Measurements from ENCODE around the gene DCN. TPM values are rescaled to one million over a fixed set of nuclear protein-coding genes. Genes with fewer than 3 reads are reported as not detected.
A peak's percentile ranks its signal among the peaks of the same experiment; 100 is the strongest.

Gene DCN
- total RNA-seq, 1 experiment from 2014 or later, result 0.32 TPM

DNA sequence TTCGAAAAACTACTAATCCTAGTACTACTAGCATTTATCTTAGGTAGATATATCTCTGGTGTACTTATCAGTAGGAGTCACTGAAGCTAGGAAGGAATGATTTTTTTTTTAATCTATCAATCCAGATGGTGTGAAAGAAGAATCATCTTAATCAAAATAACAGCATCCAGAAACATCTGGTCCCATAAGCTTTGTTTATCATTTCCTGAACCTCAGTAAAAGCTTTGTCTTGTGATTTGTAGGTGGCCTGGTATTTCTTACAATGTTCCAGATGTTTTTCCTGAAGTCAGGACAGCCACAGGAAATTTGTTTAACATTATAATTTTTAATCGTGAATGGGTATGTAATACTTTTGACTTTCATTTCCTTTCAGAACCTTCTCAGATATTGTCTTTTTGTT, 43.3 kb downstream of the DCN start:
- DNase-seq, result no peak
- H3K9me3 ChIP-seq (replicated peaks), result no peaks in the 10 kb centered on the region; the same call in 1 of the 2 replicates
- no peak overlapping the region for H3K27ac ChIP-seq
- H3K27me3 ChIP-seq, result no peaks in the 10 kb centered on the region
- H3K4me3 ChIP-seq, result no peak overlapping the region
- H3K36me3 ChIP-seq, result no peaks in the 10 kb centered on the region
- peaks cover 21% of the 10 kb centered on the region for H3K4me1 ChIP-seq

DNA sequence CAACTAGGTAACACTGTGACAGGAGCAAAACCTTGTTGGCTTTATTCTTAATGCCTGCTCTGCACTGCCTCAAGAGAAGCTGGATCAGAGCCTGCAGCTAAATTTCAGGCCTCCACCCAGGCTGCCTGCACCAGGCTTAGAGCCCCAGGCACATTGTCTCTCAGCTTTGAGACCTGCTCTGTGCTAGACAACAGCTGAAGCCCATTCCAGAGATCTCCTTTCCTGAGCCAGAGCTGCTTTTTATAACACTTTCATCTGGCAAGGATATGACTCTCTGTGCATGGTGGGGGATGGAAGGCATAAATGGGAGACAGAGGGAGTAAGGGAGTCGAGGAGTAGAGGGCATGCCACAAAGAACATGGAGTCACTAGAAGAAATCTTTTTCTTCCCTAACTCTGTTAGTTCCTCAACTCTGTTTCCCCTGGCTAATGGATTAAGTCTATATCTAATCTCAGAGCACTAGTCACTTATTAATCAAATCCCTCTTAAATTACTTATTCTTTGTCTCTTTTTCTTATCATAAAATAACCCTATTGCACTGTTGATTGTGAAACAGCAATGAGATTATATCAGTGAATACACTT, 44.2 kb downstream of the DCN start:
- no peaks in the 10 kb centered on the region; the same call in 1 of the 2 replicates for H3K9me3 ChIP-seq (replicated peaks)
- DNase-seq, result peak; percentile 60 to 77
- no peak overlapping the region for H3K4me3 ChIP-seq
- no peak overlapping the region for H3K27ac ChIP-seq
- H3K36me3 ChIP-seq, result no peaks in the 10 kb centered on the region
- no peaks in the 10 kb centered on the region for H3K27me3 ChIP-seq
- H3K4me1 ChIP-seq, result peaks cover 21% of the 10 kb centered on the region

DNA sequence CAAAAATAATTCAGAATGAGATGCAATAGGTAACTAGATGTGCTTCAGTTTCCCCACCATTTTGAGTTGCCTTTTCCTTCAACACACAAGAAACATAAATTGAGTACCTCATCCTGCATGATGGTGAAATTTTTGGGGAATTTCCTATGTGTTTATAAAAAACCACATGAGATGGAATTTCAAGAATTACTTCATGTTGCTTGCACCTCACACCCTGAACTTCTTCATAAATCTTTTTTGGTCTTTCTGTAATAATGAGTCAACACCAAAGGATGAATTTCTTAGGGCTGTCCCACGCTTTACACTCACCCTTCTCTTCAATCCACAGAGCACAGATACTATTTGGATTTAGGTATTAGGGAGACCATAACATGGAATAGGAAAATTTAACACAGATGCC, 48.7 kb downstream of the DCN start:
- no peaks in the 10 kb centered on the region for H3K27me3 ChIP-seq
- no peak for DNase-seq
- H3K9me3 ChIP-seq (replicated peaks), result no peaks in the 10 kb centered on the region; the same call in 1 of the 2 replicates
- peaks cover 9% of the 10 kb centered on the region for H3K4me1 ChIP-seq
- no peaks in the 10 kb centered on the region for H3K36me3 ChIP-seq
- no peak overlapping the region for H3K27ac ChIP-seq
- H3K4me3 ChIP-seq, result no peak overlapping the region

DNA sequence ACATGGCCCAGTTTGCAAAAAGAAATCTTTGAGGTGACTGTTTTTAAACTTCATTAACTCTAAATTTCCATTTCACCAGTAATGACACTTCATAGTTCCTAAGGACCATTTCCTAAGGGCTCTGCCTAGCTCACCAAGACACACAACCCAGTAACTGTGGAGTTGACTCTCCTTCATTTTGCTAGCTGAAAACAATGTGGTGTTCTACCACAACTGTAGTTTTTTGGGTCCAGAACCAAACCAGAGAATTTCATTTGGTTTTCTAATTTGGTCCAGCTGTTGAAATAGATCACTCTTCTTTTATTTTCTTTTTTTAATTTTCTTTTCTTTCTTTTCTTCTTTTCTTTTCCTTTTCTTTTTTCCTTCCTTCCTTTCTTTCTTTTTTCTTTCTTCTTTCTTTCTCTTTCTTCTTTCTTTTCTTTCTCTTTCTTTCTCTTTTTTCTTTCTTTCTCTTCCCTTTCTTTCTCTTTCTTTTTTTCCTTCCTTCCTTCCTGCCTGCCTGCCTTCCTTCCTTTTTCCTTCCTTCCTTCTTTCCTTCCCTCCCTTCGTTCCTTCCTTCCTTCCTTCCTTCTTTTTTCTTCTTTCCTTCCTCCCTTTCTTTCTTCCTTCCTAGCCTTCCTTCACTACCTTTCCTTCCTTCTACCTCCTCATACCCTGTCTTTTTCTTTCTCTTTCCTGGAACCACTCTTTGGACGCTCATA, 52.8 kb downstream of the DCN start:
- Histone ChIP-seq H3K9me3 (replicated peaks) (no peaks in the 10 kb centered on the region), H3K4me1 (no peaks in the 10 kb centered on the region), H3K27ac (no peak overlapping the region), H3K4me3 (no peak overlapping the region), H3K36me3 (no peaks in the 10 kb centered on the region), H3K27me3 (no peaks in the 10 kb centered on the region)
- DNase-seq, result no peak

DNA sequence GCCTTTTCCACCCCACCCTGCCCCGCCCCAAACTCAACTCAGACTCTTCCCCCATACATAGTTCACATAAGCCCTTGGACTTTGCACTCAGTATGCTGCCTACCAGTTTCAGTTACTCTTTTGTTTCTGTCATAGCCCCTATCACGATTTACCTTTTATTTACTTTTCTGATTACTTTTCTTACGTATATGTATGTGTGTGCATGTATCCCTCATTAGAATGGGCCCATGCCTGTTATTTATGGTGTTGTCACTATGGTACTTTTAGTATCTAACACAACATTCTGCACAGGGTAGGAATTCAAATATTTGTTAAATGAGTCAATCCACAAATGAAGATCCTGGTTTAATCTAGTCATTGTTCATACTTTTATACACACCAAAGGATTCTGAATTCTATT, 54.9 kb downstream of the DCN start:
- Histone ChIP-seq H3K4me1 (no peaks in the 10 kb centered on the region), H3K9me3 (replicated peaks) (no peaks in the 10 kb centered on the region), H3K27ac (no peak overlapping the region), H3K4me3 (no peak overlapping the region), H3K27me3 (no peaks in the 10 kb centered on the region), H3K36me3 (no peaks in the 10 kb centered on the region)
- no peak for DNase-seq

DNA sequence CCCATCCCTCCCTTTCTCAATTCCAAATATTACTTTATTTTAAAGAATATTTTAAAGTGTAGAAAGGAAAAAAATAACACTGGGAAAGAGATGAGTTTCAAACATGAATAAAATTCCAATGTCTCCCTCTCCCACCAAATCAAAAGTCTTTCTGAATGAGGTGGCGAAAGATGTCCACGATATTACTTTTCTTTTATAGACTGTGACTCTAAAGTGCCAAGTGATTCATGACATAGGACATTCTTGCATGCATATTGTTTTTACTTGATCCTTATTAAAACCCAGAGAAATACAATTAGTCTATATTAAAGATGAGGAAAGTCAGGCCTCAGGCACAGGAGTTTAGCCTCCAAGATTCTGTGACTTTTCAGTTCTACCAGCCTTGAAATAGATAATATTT, 55.3 kb downstream of the DCN start:
- DNase-seq, result no peak

DNA sequence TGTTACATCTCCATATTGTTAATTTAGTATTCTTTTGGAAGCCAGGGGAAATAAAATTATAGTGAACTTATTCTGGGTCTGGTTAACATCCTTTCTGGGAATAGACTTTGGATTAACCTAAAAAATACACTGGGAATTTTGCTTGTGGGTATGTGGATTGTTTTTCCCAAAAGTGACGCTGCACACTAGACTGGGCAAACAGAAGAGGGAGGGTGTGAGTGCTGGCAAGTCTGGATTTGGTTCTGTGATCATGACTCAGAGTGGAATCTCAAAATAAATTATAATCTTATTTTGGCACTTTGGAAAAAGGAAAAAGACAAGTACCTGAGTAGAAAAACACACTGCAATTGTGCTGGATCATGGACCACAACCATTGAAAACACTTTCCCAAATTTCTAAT, 56.1 kb downstream of the DCN start:
- no peak for DNase-seq
- H3K27ac ChIP-seq, result no peak overlapping the region
- no peak overlapping the region for H3K4me3 ChIP-seq

More for the DNA sequence above, 55.3 kb downstream of the DCN start:
- Histone ChIP-seq H3K9me3 (replicated peaks) (no peaks in the 10 kb centered on the region), H3K36me3 (no peaks in the 10 kb centered on the region), H3K4me3 (no peak overlapping the region), H3K27me3 (no peaks in the 10 kb centered on the region), H3K4me1 (no peaks in the 10 kb centered on the region), H3K27ac (no peak overlapping the region)

DNA sequence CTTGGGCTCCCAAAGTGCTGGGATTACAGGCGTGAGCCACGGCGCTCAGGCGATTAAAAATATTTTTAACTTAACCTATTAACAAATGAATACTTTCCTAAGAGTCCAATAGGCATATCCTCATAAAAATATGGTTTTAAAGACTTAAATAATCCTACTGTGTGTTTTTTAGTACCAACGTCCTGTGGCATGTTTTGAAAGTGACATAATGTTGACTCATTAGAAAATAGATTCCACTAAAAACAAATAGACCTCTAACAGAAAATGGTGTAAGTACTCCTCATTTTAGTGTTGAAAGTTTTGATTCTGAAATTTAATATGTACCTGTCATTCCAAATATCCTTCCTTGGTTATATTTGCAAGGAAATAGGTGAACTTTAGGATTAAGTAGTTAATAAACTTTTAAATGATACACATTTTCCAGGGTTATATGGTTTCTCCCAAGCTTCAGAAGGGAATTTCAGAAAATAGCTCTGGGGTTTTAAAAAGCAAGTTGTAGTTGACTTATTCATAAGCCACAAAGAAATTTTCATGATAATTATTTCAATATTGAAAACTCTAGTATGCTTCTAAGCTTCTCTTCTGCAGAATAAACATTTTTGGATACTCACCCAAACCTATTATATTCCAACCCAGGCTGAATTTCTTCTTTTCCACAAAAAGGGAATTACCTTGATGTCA, 59.2 kb downstream of the DCN start:
- H3K4me3 ChIP-seq, result no peak overlapping the region
- H3K9me3 ChIP-seq (replicated peaks), result no peaks in the 10 kb centered on the region
- no peaks in the 10 kb centered on the region for H3K36me3 ChIP-seq
- H3K27ac ChIP-seq, result no peak overlapping the region
- DNase-seq, result no peak
- H3K27me3 ChIP-seq, result no peaks in the 10 kb centered on the region
- H3K4me1 ChIP-seq, result no peaks in the 10 kb centered on the region

More for the DNA sequence above, 56.1 kb downstream of the DCN start:
- H3K9me3 ChIP-seq (replicated peaks), result no peaks in the 10 kb centered on the region
- H3K4me1 ChIP-seq, result no peaks in the 10 kb centered on the region
- H3K27me3 ChIP-seq, result no peaks in the 10 kb centered on the region
- H3K36me3 ChIP-seq, result no peaks in the 10 kb centered on the region

DNA sequence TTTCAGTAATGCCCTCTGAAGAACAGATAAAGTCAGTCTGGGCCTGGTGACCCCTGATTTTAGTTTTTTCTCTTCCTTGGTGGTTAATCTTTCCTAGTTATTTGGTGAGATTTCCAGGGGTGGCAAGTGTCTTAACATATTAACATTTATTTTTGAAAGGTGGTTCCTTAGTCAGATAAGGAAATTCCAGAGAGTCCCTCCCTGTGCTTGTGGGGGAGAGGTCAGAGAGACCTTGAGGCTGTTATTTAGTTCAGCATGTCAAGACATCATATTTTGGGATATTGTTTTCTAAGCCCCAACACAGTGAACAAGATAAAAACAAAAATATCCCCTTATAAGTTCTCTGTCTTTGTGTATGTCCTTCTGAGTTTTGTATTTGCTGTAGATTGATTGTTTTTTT, 61.8 kb downstream of the DCN start:
- DNase-seq, result no peak
- H3K9me3 ChIP-seq (replicated peaks), result no peaks in the 10 kb centered on the region
- H3K36me3 ChIP-seq, result no peaks in the 10 kb centered on the region
- H3K4me3 ChIP-seq, result no peak overlapping the region
- H3K27me3 ChIP-seq, result no peaks in the 10 kb centered on the region
- H3K27ac ChIP-seq, result no peak overlapping the region
- no peaks in the 10 kb centered on the region for H3K4me1 ChIP-seq

DNA sequence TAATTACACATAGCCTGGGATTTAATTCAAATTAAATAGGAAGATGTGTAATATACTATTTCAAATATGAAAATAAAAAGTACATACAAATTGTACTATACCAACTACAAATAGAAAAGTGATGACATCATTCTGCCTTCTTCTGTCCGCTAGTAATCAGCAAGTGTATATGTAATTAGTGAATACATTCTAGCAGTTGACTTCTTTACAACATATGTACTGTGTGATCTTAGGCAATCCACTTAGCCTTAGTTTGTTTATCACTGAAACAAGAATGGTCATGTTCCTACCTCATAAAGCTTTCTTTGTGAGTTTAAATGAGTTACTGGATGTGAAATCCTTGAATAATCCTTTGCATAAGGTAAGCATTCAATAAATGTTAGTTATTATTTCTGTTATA, 63.5 kb downstream of the DCN start:
- Histone ChIP-seq H3K27me3 (no peaks in the 10 kb centered on the region), H3K4me1 (peaks cover 3% of the 10 kb centered on the region; the same call in 1 of the 2 replicates), H3K27ac (no peak overlapping the region), H3K4me3 (no peak overlapping the region), H3K36me3 (no peaks in the 10 kb centered on the region), H3K9me3 (replicated peaks) (no peaks in the 10 kb centered on the region)
- no peak for DNase-seq

DNA sequence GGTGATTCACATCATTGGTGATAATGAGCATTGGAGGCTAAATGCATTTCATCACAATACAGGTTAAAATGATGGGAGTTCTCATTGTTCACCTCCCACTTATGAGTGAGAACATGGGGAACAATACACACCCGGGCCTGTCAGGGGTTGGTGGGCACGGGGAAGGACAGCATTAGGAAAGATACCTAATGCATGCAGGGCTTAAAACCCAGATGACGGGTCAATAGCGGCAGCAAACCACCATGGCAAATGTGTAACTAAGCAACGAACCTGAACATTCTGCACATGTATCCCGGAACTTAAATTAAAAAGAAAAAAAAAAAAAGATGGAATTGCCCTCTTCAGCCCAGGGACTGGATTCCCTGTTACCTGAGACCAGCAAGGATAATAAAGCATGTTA, 69.0 kb downstream of the DCN start:
- Histone ChIP-seq H3K36me3 (no peaks in the 10 kb centered on the region), H3K27me3 (no peaks in the 10 kb centered on the region), H3K4me3 (no peak overlapping the region), H3K27ac (no peak overlapping the region), H3K9me3 (replicated peaks) (no peaks in the 10 kb centered on the region), H3K4me1 (peaks cover 3% of the 10 kb centered on the region; the same call in 1 of the 2 replicates)
- no peak for DNase-seq

DNA sequence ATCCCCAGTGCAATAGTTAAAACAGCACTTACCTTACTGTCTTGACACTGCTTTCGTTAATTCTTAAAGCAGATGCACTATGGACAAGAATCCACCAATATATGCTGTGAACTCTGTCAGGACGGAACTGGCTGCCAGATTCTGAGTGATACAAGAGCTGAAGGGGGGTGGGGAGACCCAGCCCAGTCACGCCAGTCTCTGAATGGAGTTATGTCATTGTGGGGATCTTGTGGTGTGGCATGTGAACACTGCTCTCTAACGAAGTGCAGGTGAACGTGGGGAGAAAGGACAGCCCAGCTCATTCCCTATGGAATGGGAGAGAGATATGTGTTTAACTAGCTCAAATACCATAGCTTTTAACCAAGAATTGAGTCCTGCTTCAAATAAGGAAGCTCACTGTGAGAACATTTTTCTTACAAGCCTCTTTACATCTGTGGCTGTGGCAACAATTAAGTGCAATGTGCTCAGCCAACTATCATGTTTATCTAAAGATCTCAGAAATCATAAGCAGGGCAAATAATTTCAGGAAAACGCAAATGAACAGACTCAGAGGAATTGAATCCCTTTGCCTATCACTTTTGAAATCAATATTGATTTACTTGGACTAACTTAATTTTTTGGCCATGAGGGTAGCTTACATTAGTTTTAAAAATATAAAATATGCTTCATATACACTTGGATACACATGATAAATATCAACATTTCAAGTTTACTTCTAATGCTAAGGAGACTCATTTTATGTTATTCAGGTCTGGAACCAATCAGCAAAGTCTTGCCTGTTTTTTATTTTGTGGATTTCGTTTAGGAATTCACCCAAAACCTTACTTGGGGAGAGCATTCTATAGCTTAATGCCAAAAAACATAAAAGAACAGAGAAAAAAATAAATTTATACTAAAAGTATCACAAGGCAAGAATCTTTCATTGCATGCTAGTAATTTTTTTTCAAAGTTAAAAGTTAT, 71.0 kb downstream of the DCN start, which contains the start of gene LUM:
Gene LUM, minus strand, starts transcription at position 129 of the 960 bp plus-strand sequence. CDS start 2,515 bp downstream, outside the sequence.
- Histone ChIP-seq H3K4me1 (peaks cover 3% of the 10 kb centered on the region; the same call in 1 of the 2 replicates), H3K27me3 (no peaks in the 10 kb centered on the region), H3K27ac (no peak within 1 kb of the TSS), H3K4me3 (no peak within 1 kb of the TSS), H3K9me3 (replicated peaks) (no peaks in the 10 kb centered on the region), H3K36me3 (no peaks in the 10 kb centered on the region)
- DNase-seq, result peak; percentile 7 to 25

DNA sequence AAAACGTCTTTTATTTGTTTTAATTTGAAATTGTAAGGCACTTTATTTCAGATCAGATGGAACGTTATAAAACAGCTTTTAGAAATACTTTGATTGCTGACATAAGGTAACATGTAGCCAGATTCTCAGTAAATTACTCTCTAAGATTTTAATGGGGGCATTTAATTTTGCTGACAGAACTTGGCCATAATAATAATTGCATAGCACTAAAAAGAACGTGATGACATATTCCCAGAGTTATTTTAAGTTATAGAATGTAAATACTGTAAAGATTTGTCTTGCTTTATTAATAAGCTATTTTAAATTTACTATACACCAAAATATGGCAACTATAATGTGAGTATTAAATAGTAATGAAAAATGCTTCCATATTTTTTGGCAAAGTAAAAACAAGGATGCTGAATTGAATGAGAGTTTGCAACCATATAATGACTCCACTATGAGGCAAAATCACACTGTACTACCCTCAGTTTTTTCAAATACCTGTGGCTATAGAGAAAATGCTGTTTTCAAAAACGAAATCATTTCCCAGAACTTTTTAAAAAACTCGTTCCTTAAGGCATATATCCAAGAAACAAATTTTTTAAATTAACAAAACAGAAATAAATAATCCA, 72.2 kb downstream of the DCN start:
- Histone ChIP-seq H3K4me1 (peaks cover 1% of the 10 kb centered on the region; the same call in 1 of the 2 replicates), H3K36me3 (no peaks in the 10 kb centered on the region), H3K4me3 (no peak overlapping the region), H3K9me3 (replicated peaks) (no peaks in the 10 kb centered on the region), H3K27ac (no peak overlapping the region), H3K27me3 (no peaks in the 10 kb centered on the region)
- DNase-seq, result no peak

Data from SJCRH30 (cell line).